H1 (cell line): Measurements from ENCODE around the gene TEX22. TPM values are rescaled to one million over a fixed set of nuclear protein-coding genes. Genes with fewer than 3 reads are reported as not detected.

ENCODE experiments used
- BACH1 ChIP-seq: IDR thresholded peaks from 2 replicates; pipeline ENCODE4 v1.6.1; 2012; ENCODE audit warnings: low read length, improper control_type of control experiment
- CBX5 ChIP-seq: fragments of 300-800, 300-1000 bp; sonication (generic); IDR thresholded peaks from 2 replicates; pipeline ENCODE4 v1.7.1; 2016; ENCODE audit warnings: antibody characterized with exemption, low read length, low read depth
- CHD7 ChIP-seq: fragments of 300-600 bp; sonication (generic); IDR thresholded peaks from 2 replicates; pipeline ENCODE4 v1.7.1; 2012; ENCODE audit warnings: low read length, moderate library complexity, mild to moderate bottlenecking, inconsistent platforms; ENCODE audit not compliant: insufficient replicate concordance
- SRF ChIP-seq: IDR thresholded peaks from 2 replicates; pipeline ENCODE4 v1.6.1; 2011; ENCODE audit warnings: mild to moderate bottlenecking, low read depth, low read length, moderate library complexity
- TAF1 ChIP-seq: IDR thresholded peaks from 2 replicates; pipeline ENCODE4 v1.6.1; 2011; ENCODE audit warnings: mild to moderate bottlenecking, low read depth, low read length
- TCF12 ChIP-seq: IDR thresholded peaks from 2 replicates; pipeline ENCODE4 v1.6.1; 2011; ENCODE audit warnings: low read depth, mild to moderate bottlenecking, low read length
- YY1 ChIP-seq: IDR thresholded peaks from 2 replicates; pipeline ENCODE4 v1.6.1; 2011; ENCODE audit warnings: low read depth, mild to moderate bottlenecking, low read length
- polyA plus RNA-seq, 7 experiments: library from polyadenylated mRNA; depleted of rRNA in 3 of 7; stranded (reverse) in 5 of 7; unstranded in 2 of 7; fragments of >200 nt in 5 of 7; fragments of 200-250 nt in 2 of 7; gene quantifications; 1 replicate in 5 of 7; 2 replicates in 1 of 7; 4 replicates in 1 of 7; pipeline versions ENCODE4 v1.2.1 to v1.2.3, GENCODE V29; 2011 to 2013; ENCODE audit warnings: missing spikeins in 2 of 7, mixed read lengths in 2 of 7
- total RNA-seq: library from RNA; stranded (reverse); fragmentation: NEBNext Ultra II Directional; extraction: Animal tissue kit (Norgen Biotek cat#: 25700); gene quantifications from 2 replicates; pipeline ENCODE4 v1.2.1, GENCODE V29; 2021

TEX22 gene
- total and polyA plus RNA-seq, 2 of the 8 experiments (the other 6 are each of a cell fraction or from before 2014, with no cell fraction given): 0.24 to 0.39 TPM

DNA sequence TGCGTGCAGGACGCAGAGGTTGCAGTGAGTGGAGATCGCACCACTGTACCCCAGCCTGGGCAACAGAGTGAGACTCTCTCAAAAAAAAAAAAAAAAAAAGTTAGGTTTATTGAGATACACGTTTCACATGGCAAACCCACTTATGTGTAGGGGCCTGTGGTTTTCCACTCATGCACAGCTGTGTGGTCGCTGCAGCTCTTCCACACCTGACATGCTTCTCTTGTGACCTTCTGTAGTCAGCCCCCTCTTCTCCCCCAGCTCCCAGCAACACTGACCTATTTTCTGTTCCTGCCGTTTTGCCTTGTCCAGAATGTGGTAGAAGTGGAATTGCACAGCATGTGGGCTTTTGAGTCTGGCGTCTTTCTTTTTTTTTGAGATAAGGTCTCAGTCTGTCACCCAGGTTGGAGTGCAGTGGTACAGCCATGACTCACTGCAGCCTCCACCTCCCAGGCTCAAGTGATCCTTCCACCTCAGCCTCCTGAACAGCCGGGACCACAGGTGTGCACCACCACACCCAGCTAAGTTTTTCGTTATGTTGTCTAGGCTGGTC lies 29.7 kb downstream of the TEX22 start (continued):
- TF ChIP-seq CHD7 (no peak), TAF1 (no peak), TCF12 (no peak), YY1 (no peak), CBX5 (no peak), SRF (no peak), BACH1 (no peak)
- TF ChIP-seq, all 59 proteins: peak for 0
